GM19193 (cell line): Measurements from ENCODE around the gene LDLRAD1.
A peak's percentile ranks its signal among the peaks of the same experiment; 100 is the strongest.

Experiments
- POLR2A ChIP-seq: IDR thresholded peaks from 4 replicates; pipeline ENCODE4 v1.6.1; 2011; ENCODE audit not compliant: insufficient read depth, insufficient read length; ENCODE audit errors: extremely low read depth

LDLRAD1 gene, protein sequence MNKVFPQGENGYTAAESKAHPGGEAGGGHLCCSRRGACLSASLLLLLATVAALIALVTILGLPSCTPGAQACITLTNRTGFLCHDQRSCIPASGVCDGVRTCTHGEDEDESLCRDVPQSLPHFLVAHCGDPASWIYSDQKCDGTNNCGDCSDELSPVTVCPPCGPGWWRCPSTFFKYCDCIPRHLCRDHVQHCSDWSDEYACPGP

GRCh38 chr1:54017979-54018378, at the start of gene LDLRAD1:
Gene LDLRAD1, minus strand, starts transcription at chr1:54018186. Its CDS starts 74 bp downstream, at chr1:54018112.
- TF ChIP-seq POLR2A = no peak

DNA sequence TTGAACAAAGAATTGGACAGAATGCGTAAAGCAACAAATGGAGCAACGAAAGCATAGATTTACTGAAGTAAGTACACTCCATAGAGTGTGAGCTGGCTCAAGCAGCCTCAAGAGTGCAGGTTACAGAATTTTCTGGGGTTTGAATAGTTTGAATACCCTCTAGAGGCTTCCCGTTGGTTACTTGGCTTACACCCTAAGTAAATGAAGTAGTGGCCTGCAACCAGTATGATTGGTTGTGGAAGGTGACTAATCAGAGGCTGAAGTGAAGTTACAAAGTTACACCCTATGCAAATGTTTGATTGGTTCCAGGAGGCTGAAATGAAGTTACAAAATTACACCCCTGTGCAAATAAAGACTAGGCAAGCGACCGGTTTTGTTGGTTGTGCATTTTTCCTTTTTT, 46.3 kb upstream of the LDLRAD1 start:
- no peak for TF ChIP-seq POLR2A

GRCh38 chr1:54054438-54054749, 36.4 kb upstream of the LDLRAD1 start:
- TF ChIP-seq POLR2A = no peak

DNA sequence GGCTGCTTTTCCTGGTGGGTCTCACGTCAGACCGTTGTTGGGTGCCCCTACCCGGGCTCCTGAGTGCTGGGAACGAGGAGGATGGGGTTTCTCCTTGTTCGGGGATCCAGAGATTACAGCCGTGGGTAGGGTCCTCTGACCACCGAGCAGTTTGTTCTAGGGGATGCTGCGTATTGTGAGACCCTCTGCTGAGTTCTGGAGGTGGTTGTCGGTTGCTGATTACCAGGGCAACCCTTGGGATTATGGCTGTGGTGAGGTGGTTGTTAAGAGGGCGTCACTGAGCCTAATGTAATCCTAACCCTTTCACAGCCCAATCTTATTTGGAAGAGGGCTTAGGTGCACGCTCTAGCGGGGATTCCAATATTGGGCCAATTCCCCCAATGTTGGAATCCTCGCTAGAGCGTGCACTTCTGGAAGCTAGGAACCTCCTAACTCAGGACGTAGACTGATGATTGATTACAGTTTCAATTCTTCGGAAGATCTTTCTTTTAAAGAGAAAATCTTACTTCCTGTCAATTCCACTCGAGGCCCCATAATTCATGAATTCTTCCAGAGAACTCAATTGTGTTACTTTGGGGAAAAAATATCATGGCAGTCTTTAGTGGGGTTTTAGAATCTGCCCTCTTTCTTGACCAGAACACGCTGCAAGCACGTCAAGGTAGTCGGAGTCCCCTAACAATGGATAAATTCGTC, 35.9 kb upstream of the LDLRAD1 start:
- TF ChIP-seq POLR2A = no peak

GRCh38 chr1:54052934-54053744, 35.2 kb upstream of the LDLRAD1 start, which contains the start of the genes TCEANC2 and TMEM59:
Gene TCEANC2, plus strand, starts transcription at chr1:54053608. Its CDS starts 815 bp downstream, at chr1:54054423.
Gene TMEM59, minus strand, starts transcription at chr1:54053204. Its CDS starts 16 bp downstream, at chr1:54053188.
- TF ChIP-seq POLR2A = peak; percentile 75

- no peak for TF ChIP-seq POLR2A
Measured at GRCh38 chr1:54052431-54052933, 34.5 kb upstream of the LDLRAD1 start.

DNA sequence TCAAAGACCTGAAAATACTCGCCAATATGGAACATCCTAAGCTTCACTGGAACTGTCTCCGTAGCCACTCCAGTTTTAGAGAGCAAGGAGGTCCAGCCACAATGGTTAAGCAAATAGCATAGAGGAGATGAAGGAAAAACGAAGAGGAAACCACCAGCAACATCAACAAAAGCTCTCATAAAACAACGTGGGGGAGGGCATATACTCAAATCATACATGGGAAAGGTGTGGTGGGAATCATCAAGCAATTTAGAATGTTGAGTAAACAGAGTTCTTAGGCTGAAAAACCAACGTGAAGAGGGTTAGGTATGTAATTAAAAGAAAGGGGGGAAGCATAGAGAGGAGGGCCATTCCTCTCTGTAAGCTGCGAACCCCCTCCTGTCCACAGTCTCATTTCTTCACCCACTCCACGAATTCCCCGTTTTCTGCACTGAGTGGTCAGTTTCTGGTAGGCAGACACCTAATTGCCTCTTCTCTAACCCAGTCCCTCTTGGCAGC, 34.0 kb upstream of the LDLRAD1 start:
- no peak for TF ChIP-seq POLR2A

DNA sequence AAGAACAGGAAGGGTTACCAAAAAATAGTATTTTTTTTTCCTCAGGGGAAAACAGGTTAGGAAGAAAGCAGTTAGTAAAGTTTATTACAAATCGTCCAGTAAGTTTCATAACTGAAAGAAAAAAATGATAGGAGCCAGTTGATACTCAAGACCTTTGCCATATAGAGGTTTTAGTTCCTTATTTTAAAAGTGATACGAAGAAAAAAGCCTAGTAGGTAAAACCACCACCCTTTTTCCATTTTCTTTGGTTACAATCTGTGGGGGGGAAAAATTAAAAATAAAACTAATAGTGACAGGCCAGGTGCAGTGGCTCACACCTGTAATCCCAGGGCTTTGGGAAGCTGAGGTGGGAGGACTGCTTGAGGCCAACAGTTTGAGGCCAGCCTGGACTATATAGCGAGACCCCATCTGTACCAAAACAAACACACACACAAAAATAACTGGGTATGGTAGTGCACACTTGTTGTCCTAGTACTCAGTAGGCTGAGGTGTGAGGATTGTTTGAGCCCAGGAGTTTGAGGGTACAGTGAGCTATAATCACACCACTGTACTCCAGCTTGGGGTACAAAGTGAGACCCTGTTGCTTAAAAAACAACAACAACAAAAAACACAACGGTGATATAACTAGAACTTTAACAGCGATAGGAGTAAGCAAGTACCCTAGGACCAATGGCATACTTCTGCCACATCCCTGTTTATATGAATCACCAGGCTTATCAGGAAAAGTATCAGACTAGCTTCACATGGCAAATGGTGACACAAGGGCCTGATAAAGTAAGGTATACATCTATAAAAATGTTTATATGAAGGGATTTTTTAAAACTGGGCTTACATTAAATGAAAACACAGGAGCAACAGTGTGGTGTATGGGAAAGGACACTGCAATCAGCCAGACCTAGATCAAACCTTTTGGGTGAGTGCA, 29.7 kb upstream of the LDLRAD1 start:
- TF ChIP-seq POLR2A = no peak

- TF ChIP-seq POLR2A = no peak
Measured at GRCh38 chr1:54046671-54047383, 28.8 kb upstream of the LDLRAD1 start.

DNA sequence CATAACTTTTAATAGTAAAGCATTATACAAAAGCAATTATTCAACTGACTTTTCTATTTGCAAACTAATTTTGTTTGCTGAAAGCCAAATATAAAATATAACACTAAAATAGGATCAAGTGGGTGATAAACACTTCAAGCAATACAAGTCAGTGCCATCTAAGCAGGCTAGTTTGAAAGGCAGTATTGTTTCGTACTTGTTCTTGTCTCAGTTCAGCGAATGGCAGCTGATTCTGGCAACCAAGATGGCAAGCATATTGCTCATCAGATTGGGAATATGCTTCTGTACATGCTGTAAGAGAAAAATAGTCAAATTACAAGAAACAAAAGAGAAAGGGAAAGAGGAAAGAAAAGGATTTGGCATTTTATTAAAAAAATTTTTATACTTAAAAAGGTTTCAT, 27.5 kb upstream of the LDLRAD1 start:
- TF ChIP-seq POLR2A = no peak

DNA sequence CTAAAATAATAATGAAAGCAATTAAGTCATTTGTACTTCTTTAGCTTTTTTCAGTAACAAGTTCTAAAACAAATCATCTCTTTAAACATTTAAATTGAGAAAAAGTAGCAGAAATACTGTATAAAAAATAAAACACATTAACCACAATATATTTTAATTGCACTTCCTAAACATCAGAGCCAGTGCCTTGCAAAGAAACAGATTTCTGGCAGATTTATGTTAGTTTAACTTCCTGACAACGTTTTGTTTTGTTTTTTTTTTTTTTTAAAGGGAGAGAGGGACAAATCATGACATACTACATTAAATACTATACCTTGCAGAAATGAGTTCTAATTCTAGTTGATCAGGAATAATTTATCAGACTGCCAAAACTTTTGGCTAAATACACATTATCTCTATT, 23.8 kb upstream of the LDLRAD1 start:
- no peak for TF ChIP-seq POLR2A

- TF ChIP-seq POLR2A = no peak
Measured at GRCh38 chr1:54037476-54037875, 19.5 kb upstream of the LDLRAD1 start.
